Lower leg skin (tissue), 4 donors: Measurements from ENCODE around the gene MMD2. TPM values are rescaled to one million over a fixed set of nuclear protein-coding genes. Genes with fewer than 3 reads are reported as not detected.

Experiments used
- DNase-seq, 2 donors: peaks; one replicate each; pipeline ENCODE4 v3.0.0-alpha.2; 2019; ENCODE audit warnings: low spot score in 2 of 2
- H3K4me3 ChIP-seq: fragments of 200-600 bp; sonication (generic); 2 replicates; pipeline ENCODE4 v1.5.1; 2017; ENCODE audit warnings: mild to moderate bottlenecking, low read depth; ENCODE audit not compliant: poor library complexity, severe bottlenecking
- CTCF ChIP-seq, 3 donors: fragments of 450-650 bp; IDR thresholded peaks; one replicate each; pipeline ENCODE4 v1.5.1; 2016; ENCODE audit warnings: antibody characterized with exemption in 3 of 3, mild to moderate bottlenecking in 3 of 3, moderate library complexity in 2 of 3
- POLR2A ChIP-seq, 2 donors: fragments of 450-650 bp; IDR thresholded peaks; one replicate each; pipeline ENCODE4 v1.6.1; 2016 to 2017; ENCODE audit warnings: antibody characterized with exemption in 2 of 2, mild to moderate bottlenecking in 1 of 2, moderate library complexity in 1 of 2
- whole genome bisulfite sequencing, 2 donors: methylation state at CpG; one replicate each; pipeline ENCODE4 v1.1.5; 2018; 5-methylcytosine and 5-hydroxymethylcytosine counted together
- intact Hi-C: fragments of 100-400 bp; cut with DNase I; formaldehyde crosslinking; loops from one replicate; pipeline ENCODE4 v1.15.0; 2023; ENCODE audit warnings: low total_unique reads
- total RNA-seq, 4 donors: library from RNA; depleted of rRNA; stranded (reverse); fragments of >200 nt; gene quantifications; one replicate each; pipeline ENCODE4 v1.1.0, GENCODE V29; 2016

The MMD2 gene
- total RNA-seq, 4 donors from 2014 or later: not detected

GRCh38 chr7:4856336-4857057 is 102.5 kb downstream of the MMD2 start:
- 81 to 87% methylated on average over 10 of the region's 10 CpGs for WGBS, 2 donors
- TF ChIP-seq CTCF (IDR thresholded peaks at IDR 0.05) (no peak), POLR2A (IDR thresholded peaks at IDR 0.05) (no peak)
- no peak for DNase-seq
- intact Hi-C loops: no loop called here
- no peak overlapping the region for H3K4me3 ChIP-seq

Other genes starting within 250 kb of the MMD2 start
- 10 to 100 TPM; 43.1 to 87.4 (median 61.3) TPM for gene AP5Z1, start 183.6 kb downstream of the MMD2 start, total RNA-seq
- under 1 TPM in 1 of 4 donors, not detected in 3; 0.08 TPM for gene PAPOLB, start 97.2 kb downstream of the MMD2 start, total RNA-seq
- gene RADIL, start 75.5 kb downstream of the MMD2 start, total RNA-seq: 1 to 10 TPM; 1.5 to 2.6 (median 2.1) TPM
- gene RBAK, start 86.7 kb upstream of the MMD2 start, total RNA-seq: 10 to 100 TPM in 2 of 4 donors, 1 to 10 TPM in 2; 7.6 to 12.0 (median 9.7) TPM
- gene WIPI2, start 231.0 kb upstream of the MMD2 start, total RNA-seq: 100 to 1,000 TPM in 3 of 4 donors, 10 to 100 TPM in 1; 94.1 to 120 (median 108) TPM